GM21786 (cell line): ENCODE results near the gene WBP11.
A peak's percentile ranks its signal among the peaks of the same experiment; 100 is the strongest.

Experiments used
- ATAC-seq: cut with Tn5 transposase; IDR thresholded peaks from one replicate; pipeline ENCODE4 v1.9.1; 2021; ENCODE audit not compliant: unreplicated experiment

Gene WBP11

DNA sequence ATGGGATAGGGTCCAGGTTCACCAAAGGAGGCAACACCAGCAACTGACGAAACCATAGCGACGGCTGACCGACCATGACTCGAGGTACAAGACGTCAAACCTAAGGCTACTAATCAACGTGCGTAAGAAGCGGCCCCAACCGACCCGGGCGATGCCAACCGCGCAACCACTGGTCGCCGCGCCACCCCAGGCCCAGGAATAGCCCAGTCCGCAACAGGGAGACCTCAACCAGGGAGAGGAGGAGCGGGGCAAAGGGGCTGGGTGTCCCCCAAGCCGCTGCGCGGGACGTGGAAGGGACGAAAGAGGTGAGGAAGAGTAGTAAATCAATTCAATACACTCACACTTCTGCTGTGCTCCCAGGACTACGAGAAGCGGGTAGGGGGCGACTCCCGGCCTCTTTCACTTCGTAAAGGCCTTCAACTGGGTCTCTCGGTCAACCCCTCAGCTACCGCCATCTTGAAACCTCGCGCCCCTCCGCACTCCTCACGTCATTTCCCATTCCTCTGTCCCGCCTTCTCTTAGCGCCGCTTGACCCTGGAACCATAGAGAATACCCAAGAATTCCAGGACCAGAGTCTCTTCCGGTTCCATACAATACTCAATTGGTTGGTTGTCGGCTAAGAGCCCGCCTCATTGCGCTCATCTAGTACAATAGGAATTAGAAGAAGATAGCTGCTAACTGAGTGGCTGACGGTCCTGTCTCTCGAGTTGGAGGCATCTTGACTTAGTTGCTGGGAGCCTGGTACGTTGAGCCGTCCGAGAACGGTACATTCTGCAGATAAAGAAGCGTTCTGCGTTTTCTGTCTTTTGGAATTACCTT, at the start of gene WBP11, which contains the start of gene C12orf60:
TSS of gene WBP11 (minus strand) at position 468 of the 819 bp plus-strand sequence. CDS start 2,095 bp downstream, outside the sequence.
TSS of gene C12orf60 (plus strand) at position 660 of the 819 bp plus-strand sequence. CDS start 19,266 bp downstream, outside the sequence.
- ATAC-seq = peak; percentile 99

DNA sequence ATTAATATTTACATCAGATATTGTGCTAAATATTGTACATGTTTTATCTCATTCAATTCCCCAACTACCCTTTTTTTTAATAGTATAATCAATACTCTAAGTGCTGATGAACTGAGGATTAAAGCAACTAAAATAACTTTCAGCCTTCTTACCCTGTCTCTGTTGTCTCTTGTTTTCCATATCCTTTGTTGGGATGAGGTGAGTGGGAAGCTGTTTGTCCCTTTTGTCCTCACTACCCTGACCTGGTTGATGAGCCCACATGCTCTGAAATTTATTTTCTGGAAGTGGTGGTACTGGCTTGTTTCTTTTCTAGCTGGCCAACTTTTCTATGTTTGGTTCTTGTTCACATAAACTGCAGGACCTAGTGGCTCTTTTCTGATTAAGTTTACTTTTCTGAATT, 49.6 kb upstream of the WBP11 start:
- no peak for ATAC-seq

DNA sequence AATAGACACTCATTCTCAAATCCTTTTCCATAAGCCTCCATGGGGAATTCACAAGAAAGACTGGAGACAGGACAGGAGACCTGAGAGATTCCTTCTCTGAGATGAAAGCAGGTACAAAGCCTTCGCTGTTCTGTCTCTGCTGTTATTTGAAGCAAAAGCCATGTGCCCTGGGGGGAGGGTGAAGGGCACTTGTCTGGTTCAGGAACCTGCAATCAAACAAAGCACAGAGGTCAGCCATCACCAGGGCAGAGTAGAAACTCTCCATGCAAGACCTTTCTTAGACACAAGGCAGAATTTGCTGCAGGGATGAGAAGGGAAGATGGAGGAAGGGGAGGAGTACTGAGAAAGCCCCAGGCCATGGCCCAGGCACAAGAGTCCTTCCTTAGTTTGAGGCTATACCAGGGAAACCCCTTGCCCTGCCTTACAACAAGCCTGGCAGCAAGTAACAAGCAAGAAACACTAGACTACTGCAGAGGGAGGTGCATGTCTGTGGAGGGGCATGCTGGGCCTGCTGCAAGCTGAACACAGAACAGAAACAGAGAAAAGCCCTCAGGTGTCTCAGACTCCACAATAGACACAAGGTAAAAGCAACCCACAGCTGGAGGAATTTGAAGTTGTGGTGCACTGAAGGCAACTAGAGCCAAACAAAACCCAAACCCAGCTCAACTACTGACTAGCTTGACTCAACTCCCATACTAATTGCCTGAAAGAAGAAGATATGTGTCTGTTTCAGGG, 47.8 kb upstream of the WBP11 start:
- peak; percentile 48 for ATAC-seq

DNA sequence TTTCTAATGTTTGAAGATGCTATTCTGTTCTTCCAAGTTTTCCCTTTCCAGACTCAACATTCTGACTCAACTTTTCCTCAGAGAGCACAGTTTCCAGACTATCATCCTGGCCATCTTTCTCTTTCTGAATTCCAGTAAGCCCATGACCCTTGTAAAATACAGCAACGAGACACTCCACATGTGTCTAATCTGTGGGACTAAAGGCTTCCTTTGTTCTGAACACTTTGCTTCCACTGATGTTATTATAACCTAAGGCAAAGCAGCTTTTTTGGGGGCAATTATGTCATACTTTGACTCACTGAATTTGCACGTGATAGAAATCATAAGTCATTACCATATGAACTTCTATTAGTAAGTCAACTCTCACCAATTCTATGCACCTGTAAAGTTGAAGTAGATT, 46.4 kb upstream of the WBP11 start:
- no peak for ATAC-seq

DNA sequence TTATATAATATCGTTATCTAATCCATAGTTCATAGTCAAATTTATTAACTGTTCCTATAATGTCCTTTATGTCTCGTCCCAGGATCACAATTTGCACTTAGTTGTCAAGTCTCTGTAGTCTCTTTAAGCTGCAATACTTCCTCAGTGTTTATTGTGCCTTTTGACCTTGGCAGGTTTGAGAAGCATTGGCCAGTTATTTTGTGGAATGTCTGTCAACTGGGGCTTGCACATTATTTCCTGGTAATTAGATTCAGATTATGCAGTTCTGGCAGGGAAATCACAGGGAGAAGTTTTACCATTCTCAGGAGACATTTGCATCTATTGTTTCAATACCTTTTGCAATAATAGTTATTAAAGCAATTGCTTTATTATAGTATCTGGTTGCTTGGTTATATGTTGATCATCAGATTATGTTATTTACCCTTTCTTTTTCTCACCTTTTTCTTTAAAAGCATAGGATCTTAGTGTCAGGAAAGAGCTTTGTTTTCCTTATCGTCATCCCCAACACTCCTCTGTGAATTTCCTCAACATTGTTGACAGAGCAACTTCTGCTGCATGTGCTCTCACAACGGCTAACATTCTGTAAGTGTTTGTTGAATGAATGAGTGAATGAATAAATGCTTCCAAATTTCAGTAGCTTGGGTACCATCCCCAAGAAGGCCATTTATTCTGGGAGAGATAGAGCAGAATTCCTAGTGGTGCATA, 43.8 kb upstream of the WBP11 start:
- no peak for ATAC-seq

DNA sequence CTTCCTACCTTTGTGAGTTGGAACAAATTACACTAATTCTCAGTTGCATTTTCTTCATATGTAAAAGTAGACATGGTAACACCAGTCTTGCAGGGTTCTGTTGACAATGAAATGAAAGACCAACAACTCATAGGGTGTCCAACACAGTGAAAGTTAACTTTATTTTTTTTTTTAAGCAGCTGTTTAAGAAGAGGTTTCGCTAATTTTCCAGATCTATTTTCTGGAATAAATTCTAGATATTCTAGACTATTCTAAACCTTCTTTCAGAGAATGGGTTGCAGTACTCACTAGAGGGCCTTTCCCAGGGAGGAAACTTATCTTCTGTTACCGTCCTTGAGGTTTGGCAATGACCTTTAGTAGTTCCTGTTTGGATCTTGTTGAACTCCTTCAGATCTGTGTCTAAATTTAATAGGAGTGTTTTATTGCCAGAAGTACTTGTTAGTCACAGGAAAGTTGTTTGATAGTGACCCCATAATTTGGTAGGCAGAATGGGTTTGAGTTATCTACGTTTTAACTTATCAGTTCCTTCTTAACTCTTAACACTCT, 42.8 kb upstream of the WBP11 start:
- no peak for ATAC-seq

DNA sequence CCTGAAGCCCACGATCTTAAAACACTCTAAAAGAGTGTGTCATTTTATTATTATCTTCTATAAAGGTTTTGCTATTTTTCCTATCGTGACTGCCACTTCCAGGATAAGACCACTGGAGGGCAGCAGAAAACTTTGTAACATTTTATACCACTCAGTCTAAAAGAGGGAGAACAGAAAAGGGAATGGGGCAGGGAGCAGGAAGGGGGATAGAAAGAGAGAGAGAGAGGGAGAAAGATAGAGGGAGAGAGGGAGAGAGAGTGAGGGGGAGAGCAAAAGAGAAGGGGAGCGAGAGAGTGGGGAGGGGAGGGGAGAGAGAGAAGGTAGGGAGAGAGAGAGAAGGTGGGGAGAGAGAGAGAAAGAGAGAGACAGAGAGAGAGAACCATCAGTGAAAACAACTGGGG, 42.1 kb upstream of the WBP11 start:
- no peak for ATAC-seq

DNA sequence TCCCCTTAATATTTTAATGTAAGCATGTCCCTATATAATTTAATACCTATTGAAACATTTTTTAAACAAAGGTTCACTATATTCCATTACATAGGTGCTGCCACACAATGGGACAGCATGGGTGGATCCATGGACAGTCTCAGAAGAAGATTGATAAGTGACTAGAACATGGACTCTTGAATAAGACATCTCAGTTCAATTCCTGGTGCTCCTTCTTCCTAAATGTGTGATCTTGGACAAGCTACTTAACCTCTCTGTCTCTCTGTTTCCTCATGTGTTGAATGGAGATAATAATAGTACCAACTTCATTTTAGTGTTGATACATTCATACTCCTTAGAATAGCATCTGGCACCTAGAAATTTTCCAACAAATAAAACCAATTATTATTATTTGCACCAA, 41.1 kb upstream of the WBP11 start:
- ATAC-seq = no peak

DNA sequence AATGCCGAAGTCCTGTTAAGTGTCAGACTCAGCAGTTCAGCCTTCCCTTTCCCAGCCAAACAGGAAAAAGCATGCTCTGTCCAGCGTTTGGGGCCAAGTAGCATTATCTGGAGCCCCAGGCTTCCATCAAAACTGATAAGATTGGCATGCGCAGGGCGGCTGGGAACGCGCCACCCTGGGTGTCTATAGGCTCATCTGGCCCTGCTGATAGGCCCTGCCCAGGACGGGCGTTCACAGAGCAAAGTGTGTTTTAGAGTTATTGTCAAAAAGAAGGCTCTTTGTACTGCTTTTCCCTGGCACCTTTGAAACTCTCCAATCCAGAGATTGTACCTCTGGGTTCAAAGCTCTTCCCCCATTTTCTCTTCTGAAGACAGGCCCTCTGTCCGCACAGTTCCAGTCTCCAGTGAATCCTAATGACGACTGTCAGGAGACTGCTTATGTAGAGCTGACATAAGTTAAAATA, 40.2 kb upstream of the WBP11 start, which contains the start of gene ART4:
TSS of gene ART4 (minus strand) at position 102 of the 463 bp plus-strand sequence. CDS start 413 bp downstream, outside the sequence.
- ATAC-seq = no peak

DNA sequence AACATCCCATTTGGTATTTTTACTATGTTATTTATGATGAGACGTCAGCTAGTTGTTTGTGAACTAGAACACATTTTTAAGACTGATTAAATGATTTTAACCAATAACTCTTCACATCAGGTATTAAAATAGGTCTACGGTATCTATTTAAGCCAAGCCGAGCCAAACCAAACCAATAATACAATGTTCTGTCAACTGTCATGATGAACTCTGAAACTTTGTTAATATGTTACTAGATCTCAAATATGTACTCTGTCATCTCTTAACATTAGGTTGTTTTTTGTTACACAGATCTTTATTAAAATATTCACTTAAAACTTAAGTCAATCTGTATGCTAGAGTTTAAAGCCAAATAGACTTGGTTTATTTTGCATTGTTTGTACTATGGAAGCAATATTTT, 39.0 kb upstream of the WBP11 start:
- ATAC-seq = no peak

DNA sequence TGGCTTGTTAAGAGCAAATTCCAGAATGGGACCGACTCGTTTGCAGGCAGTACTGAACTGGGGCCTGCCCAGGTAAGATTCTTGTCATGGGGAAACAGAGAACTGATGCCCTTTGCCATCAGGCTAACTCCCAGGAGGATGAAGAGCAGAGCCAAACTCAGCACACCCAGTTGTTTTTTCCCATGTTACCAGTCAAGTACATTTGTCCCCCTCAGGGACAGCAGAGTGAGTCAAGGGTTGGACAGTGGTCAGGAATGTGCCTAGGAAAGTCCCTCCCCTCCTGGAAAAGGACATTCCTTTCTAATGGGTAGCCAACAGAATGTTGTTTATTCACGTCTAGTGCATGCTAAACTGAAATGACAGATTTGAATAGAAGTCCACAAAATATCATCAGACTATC, 38.5 kb upstream of the WBP11 start:
- no peak for ATAC-seq

DNA sequence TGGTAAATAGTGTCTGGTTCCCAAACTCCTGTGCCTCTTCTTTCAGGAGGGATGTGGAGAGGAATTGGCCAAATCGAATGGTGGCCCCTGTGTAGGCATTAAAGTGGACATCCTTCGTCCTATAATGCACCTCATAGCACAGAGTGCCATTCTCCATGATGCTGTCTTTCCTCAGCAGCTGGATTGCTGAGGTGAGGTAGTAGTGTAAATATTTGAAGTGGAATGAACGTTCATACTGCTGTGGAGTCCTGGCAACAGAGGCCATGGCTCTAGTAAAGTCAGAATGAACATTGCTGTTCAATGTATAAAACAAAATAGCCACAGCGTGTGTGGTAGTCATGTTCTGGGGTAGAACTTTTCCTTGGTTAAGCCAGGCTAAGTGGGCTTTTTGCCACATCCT, 37.3 kb upstream of the WBP11 start:
- no peak for ATAC-seq

DNA sequence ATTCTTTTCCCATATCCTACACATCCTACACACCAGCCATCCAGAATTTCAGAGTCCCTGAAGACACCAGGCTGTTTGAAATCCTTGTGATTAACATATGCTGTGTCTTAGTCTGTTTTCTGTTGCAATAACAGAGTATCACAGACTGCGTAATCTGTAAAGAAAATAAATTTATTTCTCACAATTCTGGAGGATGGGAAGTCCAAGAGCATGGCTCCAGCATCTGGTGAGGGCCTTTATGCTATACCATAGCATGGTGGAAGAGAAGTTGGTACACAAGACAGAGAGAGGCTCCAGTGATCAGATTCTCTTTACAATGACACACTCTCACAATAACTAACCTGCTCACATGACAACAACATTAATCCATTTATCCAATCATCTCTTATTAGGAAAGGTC, 36.0 kb upstream of the WBP11 start:
- ATAC-seq = no peak

DNA sequence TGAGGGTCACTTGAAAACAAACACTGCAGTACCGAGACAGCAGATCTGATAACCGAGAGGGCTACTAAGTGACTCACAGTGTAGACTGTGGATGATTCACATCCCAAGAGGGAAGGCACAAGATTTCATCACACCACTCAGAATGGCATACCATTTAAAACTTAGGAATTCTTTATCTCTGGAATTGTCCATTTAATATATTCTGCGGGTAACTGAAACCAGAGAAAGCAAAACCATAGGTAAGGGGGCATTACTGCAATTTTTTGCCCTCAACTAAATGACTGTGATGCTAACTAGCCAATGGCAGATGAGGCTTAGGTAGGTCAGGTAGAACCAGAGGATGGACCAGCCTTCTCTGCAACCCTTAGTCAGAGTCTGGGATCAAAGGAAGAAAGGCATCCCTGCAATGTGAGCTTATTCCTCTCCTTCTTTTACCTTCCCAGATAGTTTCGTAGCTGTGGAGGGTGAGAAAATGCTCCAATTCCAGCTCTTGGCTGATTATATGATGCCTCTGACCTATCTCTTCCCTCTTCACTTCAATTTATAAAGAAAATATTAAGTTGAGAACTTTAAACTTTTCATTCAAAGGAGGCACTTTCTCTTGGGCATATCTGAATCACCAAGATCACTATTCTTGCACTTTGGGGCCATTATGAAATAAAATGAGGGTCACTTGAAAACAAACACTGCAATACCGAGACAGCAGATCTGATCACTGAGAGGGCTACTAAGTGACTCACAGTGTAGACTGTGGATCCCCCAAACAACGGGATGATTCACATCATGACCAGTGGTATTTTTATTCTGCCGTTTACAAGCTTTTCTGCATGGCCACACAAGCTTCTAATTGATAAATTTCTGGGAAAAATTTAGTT, 33.3 kb upstream of the WBP11 start:
- no peak for ATAC-seq

DNA sequence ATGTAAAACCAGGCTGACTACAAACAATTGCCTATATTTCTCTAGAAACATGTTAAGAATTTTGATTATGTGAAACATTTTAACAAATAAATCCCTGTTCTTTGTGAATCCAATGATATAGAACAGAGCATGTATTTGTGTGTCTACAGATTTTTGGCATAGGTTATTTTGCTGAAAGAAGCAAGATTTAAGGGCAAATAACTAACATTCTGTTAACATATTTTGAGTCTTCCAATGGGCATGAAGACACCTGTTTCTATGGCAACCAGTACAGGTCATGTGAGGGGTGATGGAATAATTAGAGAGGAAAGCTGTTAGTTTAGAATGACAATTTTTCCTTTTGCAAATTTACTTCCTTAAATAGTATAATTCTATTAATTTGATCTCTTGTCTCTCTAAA, 31.2 kb upstream of the WBP11 start:
- ATAC-seq = no peak

DNA sequence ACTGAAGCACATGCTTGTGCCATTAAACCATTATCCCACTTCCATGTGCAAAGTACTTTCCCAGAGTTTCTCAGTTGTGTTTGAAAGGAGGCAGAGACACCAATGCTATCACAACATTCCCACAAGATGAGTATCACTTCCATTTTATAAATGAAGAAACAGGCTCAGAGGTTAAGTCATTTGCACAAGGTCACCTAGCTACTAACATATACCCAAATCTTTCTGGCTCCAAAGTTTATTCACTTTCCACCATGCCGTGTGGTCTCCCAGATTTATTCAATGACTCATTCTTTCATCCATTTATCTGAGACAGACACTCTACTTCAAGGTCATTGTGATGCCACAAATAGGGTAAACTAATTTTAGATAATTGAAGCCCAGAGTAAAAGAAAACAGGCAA, 30.7 kb upstream of the WBP11 start:
- ATAC-seq = no peak

DNA sequence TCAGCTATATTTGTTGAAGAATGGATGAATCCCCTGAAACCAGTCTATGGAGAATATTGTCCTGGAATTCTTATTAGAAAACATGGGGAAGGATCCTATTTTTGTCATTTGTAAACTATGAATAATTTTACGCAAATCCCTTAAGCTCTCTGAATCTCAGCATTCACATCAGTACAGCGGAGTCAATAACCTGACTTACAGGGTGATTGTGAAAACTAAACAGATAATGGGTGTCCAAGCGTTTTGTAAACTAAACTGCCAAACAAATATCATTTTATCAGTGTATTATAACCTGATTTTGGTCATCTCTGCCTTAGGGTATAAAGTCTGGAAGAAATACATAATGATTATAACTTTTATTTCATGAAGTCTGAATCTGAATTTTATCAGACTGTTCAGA, 30.1 kb upstream of the WBP11 start:
- ATAC-seq = no peak

DNA sequence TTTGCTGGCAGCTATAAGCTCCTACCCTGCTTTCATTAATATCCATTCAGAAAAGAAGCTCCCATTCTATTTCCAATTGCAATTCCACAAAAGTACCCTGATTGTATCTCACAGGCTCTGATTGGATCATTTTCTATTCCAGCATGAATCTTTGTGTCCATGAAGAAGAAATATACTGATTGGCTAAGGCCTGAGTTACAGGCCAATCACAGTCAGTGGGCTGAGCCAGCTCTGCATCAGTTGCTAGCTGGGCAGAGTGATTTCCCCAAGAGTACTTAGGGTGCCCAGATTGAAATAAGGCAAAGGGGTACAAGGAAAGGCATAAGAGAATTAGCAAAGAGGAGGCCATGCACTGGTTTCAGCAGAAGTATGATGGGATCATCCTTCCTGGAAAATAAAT, 25.6 kb upstream of the WBP11 start:
- no peak for ATAC-seq

DNA sequence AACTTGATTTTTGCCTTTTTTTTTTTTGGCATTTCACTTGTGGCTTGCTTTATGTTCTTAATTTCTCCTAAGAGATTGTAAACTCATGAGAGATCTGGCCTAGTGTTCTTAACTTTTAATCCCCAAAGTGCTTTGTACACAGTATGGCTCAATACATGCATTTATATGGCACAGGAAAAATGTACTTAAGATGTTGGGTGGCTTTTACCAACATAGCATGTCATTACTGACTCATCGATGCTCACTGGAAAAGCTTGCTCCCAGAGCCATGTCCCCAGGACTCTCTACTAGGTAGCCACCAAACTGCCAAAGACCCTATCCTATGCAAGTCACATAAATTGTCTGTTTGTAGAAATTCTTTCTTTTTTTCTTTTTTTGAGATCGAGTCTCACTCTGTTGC, 23.8 kb upstream of the WBP11 start:
- ATAC-seq = no peak

DNA sequence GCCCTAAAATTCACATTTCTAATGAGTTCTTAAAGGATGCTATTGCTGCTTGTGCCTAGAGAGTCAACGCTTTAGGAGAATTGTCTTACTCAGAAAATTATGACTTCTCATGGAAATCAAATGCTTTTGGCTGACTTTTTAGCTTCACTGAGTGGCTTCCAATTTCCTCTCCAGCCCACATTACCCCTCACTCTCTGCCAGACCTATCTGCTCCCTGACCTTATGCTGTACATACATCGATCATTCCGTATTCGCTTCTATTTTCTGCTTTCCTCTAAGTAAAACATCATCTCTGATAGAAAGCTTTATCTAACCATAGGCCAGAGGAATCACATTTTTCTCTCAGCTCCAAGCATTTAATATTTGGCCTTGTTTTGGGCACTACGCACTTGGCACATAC, 23.2 kb upstream of the WBP11 start:
- ATAC-seq = no peak
